KMS-11 (cell line): ENCODE data around the gene ZYX.
"Not testable (repeated sequence)": the region's sequence is repeated elsewhere in the genome, so short reads cannot be mapped to it uniquely, and the experiment has no call there.

ENCODE experiments used
- H2AFZ ChIP-seq: fragments of 200-600 bp; sonication (generic); 2 replicates; pipeline ENCODE4 v1.6.1; 2016; ENCODE audit warnings: antibody characterized with exemption, mixed run types, low read depth
- H3K27ac ChIP-seq: fragments of 200-600 bp; sonication (generic); 2 replicates; pipeline ENCODE4 v1.6.1; 2016; ENCODE audit warnings: mild to moderate bottlenecking, mixed run types
- H3K27me3 ChIP-seq: fragments of 200-600 bp; sonication (generic); 2 replicates; pipeline ENCODE4 v1.6.1; 2017; ENCODE audit warnings: mild to moderate bottlenecking, low read depth, mixed run types, moderate library complexity; ENCODE audit not compliant: insufficient read depth
- H3K36me3 ChIP-seq: fragments of 200-600 bp; sonication (generic); 2 replicates; pipeline ENCODE4 v1.6.1; 2017; ENCODE audit warnings: mild to moderate bottlenecking, mixed run types; ENCODE audit not compliant: insufficient read depth
- H3K4me1 ChIP-seq: fragments of 200-600 bp; sonication (generic); 2 replicates; pipeline ENCODE4 v1.6.1; 2016; ENCODE audit warnings: mild to moderate bottlenecking, low read depth, mixed run types; ENCODE audit not compliant: poor library complexity, severe bottlenecking
- H3K4me2 ChIP-seq: fragments of 200-600 bp; sonication (generic); 2 replicates; pipeline ENCODE4 v1.7.0; 2016; ENCODE audit warnings: mild to moderate bottlenecking, mixed run types
- H3K4me3 ChIP-seq: fragments of 200-600 bp; sonication (generic); IDR thresholded peaks from 2 replicates; pipeline ENCODE4 v1.6.1; 2017; ENCODE audit warnings: low read depth, low read length, mixed read lengths; ENCODE audit not compliant: insufficient read depth
- H3K79me2 ChIP-seq: fragments of 200-600 bp; sonication (generic); 2 replicates; pipeline ENCODE4 v1.6.1; 2016; ENCODE audit warnings: low read depth, mixed run types; ENCODE audit not compliant: insufficient read depth
- H3K9ac ChIP-seq: fragments of 200-600 bp; sonication (generic); 2 replicates; pipeline ENCODE4 v1.6.1; 2016; ENCODE audit warnings: mild to moderate bottlenecking, mixed run types
- H4K20me1 ChIP-seq: fragments of 200-600 bp; sonication (generic); 2 replicates; pipeline ENCODE4 v1.6.1; 2016; ENCODE audit warnings: mild to moderate bottlenecking, mixed run types; ENCODE audit not compliant: insufficient read depth
- TF ChIP-seq, protein P1 (sequence below): fragments of 200-600 bp; sonication (generic); conservative IDR thresholded peaks from 2 replicates; pipeline ENCODE4 v1.6.1; 2017; ENCODE audit warnings: low read depth, mild to moderate bottlenecking, antibody characterized with exemption, low read length, moderate library complexity, mixed read lengths

Gene ZYX

DNA sequence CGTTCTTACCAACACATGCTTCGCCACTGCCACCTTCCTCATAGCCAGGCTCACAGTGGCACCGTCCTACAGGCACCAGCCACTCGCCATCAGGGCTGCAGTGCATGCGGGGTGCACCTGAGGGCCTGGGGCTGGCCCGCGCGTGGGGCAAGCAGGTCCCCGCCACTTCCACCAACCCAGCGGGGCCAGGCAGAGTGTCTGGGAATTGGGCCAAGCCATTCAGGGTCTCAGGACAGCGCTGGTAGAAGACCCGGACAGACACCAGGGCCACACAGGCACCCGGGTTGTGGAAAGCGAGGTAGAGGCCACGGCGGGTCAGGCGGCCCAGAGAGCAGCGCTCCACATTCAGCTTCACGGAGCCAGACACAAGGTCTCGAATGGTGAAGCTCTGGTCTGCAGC is 18.5 kb downstream of the ZYX start:
- Histone ChIP-seq H3K79me2 (no peaks in the 10 kb centered on the region), H3K4me3 (no peak overlapping the region), H3K9ac (no peak overlapping the region), H3K4me2 (no peak overlapping the region), H4K20me1 (no peaks in the 10 kb centered on the region), H3K36me3 (no peaks in the 10 kb centered on the region), H3K27me3 (no peaks in the 10 kb centered on the region), H2AFZ (no peak overlapping the region), H3K27ac (no peak overlapping the region), H3K4me1 (no peaks in the 10 kb centered on the region)
- TF ChIP-seq, protein P1, sequence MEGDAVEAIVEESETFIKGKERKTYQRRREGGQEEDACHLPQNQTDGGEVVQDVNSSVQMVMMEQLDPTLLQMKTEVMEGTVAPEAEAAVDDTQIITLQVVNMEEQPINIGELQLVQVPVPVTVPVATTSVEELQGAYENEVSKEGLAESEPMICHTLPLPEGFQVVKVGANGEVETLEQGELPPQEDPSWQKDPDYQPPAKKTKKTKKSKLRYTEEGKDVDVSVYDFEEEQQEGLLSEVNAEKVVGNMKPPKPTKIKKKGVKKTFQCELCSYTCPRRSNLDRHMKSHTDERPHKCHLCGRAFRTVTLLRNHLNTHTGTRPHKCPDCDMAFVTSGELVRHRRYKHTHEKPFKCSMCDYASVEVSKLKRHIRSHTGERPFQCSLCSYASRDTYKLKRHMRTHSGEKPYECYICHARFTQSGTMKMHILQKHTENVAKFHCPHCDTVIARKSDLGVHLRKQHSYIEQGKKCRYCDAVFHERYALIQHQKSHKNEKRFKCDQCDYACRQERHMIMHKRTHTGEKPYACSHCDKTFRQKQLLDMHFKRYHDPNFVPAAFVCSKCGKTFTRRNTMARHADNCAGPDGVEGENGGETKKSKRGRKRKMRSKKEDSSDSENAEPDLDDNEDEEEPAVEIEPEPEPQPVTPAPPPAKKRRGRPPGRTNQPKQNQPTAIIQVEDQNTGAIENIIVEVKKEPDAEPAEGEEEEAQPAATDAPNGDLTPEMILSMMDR = no peak

DNA sequence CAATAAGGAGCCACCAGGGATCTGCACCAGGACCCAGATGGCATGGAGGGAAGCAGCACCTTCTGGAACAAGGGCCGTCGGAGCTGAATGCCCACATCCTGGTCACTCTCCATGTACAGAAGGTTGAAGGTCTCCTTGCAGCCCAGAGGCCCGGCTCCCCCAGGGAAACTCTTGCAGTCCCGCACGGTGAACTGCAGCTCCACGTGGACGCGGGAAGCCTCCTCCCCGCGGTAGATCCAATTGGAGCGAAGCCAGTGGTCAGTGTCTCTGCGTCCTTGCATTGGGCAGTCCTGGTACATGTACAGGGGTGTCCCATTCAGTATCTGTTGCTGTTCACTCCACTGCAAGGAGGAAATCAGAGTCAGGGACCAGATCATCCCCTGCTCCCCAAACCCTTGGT is 20.1 kb downstream of the ZYX start:
- H3K36me3 ChIP-seq = no peaks in the 10 kb centered on the region
- H3K27ac ChIP-seq = no peak overlapping the region

DNA sequence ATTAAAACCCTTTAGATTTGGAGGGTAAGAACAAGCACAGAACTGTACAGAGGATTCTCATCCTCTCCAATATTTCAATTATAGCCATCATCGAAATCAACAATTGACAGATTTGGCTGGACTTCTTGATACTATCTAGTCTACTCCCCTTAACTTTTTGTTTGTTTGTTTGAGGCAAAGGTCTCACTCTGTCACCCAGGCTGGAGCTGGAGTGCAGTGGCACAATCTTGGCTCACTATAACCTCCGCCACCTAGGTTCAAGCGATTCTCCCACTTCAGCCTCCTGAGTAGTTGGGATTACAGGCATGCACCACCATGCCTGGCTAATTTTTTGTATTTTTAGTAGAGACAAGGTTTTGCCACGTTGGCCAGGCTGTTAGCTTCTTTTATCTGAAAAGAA is 21.1 kb downstream of the ZYX start:
- H3K27ac ChIP-seq, H3K4me3 ChIP-seq, H2AFZ ChIP-seq, H3K9ac ChIP-seq, H3K4me1 ChIP-seq, H3K4me2 ChIP-seq, H3K79me2 ChIP-seq, H3K27me3 ChIP-seq, H3K36me3 ChIP-seq, H4K20me1 ChIP-seq: not testable (repeated sequence)

More for the DNA sequence above, 20.1 kb downstream of the ZYX start:
- Histone ChIP-seq H3K4me2 (no peak overlapping the region), H2AFZ (no peak overlapping the region), H3K79me2 (no peaks in the 10 kb centered on the region), H4K20me1 (no peaks in the 10 kb centered on the region), H3K4me1 (no peaks in the 10 kb centered on the region), H3K27me3 (no peaks in the 10 kb centered on the region), H3K4me3 (no peak overlapping the region), H3K9ac (no peak overlapping the region)
- TF ChIP-seq, protein P1 = no peak

DNA sequence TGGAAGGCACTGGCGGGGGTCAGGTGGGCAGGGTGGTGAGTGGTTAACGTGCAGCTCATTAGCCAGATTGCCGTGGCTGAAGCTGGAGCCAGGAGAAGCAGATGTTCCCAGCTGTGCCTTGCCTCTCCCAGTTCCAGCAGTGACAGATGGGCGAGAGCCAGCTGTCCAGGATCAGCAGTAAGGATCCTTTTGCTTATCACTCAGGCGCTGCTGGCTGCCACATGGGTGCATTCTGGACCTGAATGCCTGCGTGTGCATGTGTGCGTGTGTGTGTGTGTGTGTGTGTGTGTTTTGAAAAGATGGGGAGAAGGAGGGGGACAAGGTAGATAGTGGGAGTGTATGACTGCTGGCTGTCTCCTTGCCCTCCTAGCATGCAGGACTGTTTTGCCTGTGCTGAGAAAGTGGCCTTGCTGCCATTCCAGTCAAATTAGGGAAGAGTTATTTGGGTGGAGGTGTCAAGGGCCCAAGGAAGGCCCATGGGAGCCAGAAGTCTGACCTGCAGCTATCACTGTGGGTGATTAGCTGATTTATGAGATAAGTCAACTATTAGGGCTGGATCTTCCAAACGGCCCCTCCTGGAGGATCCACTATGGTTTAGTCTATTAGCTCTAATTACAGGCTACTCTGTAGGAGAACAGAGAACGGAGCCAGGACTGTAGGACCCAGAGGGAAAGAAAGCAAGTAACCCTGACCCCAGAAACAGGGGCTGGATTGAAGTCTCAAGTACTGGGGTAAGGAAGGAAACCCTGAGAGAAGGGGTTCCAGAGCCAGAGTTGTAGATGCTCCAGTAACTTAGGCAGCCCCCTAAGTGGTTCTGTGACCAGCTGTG is 24.2 kb downstream of the ZYX start:
- Histone ChIP-seq H3K4me2 (no peak overlapping the region), H3K79me2 (no peaks in the 10 kb centered on the region), H3K27ac (no peak overlapping the region), H3K4me1 (no peaks in the 10 kb centered on the region), H4K20me1 (no peaks in the 10 kb centered on the region), H3K36me3 (no peaks in the 10 kb centered on the region), H2AFZ (no peak overlapping the region), H3K4me3 (no peak overlapping the region), H3K27me3 (no peaks in the 10 kb centered on the region), H3K9ac (no peak overlapping the region)
- TF ChIP-seq, protein P1 = no peak

DNA sequence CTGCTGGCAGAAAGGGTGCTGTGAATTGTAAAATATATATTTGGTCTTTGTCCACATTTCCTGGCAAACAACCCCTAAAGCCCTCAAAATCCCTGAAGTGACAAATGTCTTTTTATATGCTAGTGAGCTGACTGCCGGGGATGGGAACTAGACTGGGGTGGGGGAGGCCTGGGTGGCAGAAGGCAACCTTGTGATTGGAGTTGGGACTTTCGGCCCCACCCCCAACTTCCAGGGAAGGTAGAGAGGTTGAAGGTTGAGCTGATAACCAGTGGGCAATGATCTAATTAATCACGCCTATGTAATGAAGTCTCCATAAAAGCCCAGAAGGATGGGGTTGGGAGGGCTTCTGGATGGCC is 24.8 kb downstream of the ZYX start:
- TF ChIP-seq, protein P1 = no peak
- H3K4me2 ChIP-seq = no peak overlapping the region
- no peak overlapping the region for H3K4me3 ChIP-seq
- H3K4me1 ChIP-seq = no peaks in the 10 kb centered on the region
- H3K27me3 ChIP-seq = no peaks in the 10 kb centered on the region
- H2AFZ ChIP-seq = no peak overlapping the region
- no peaks in the 10 kb centered on the region for H3K36me3 ChIP-seq
- no peak overlapping the region for H3K9ac ChIP-seq
- H3K79me2 ChIP-seq = no peaks in the 10 kb centered on the region
- H3K27ac ChIP-seq = no peak overlapping the region
- H4K20me1 ChIP-seq = no peaks in the 10 kb centered on the region
